Measurements from ENCODE around the gene SMAP1.

SMAP1 gene

GRCh38 chr6:70834520-70834919, 166.8 kb downstream of the SMAP1 start:
- DNase-seq (ENCODE audit: low spot score in 2 of 2), result no peak
- Mint-ChIP-seq H3K36me3 (peaks cover 10% of the 10 kb centered on the region), H3K27ac (no peak overlapping the region)

DNA sequence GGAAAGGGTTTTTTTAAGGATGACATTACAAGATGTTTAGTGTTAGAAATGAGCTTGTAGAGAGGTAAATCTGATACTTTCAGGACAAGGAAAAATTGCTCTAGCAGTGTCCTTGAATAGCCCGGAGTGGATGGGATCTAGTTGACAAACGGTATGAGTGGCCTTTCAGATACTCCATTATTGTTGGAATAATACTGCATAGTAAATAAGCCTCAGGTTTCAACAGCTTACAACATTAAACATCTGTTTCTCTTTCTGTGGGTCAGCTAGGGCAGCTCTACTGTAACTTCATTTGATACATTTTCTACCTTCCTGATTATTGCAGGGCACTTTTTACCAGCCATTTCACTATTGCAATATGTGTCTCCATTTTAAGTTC, 171.2 kb downstream of the SMAP1 start:
- Mint-ChIP-seq H3K9me3 (no peaks in the 10 kb centered on the region), H3K4me1 (peaks cover 14% of the 10 kb centered on the region), H3K36me3 (peaks cover 10% of the 10 kb centered on the region), H3K4me3 (no peak overlapping the region), H3K27ac (peak overlapping the region; percentile 18)
- no peak for DNase-seq (ENCODE audit: low spot score in 2 of 2)
- no peak for ATAC-seq

More at GRCh38 chr6:70834520-70834919, 166.8 kb downstream of the SMAP1 start:
- H3K4me3 Mint-ChIP-seq, result no peak overlapping the region
- no peak for ATAC-seq
- peaks cover 2% of the 10 kb centered on the region for H3K9me3 Mint-ChIP-seq
- peaks cover 8% of the 10 kb centered on the region for H3K4me1 Mint-ChIP-seq

GRCh38 chr6:70839286-70840266, 171.9 kb downstream of the SMAP1 start:
- Mint-ChIP-seq H3K27ac (peak overlapping the region; percentile 18), H3K4me3 (no peak overlapping the region), H3K9me3 (no peaks in the 10 kb centered on the region), H3K4me1 (peaks cover 14% of the 10 kb centered on the region), H3K36me3 (peaks cover 10% of the 10 kb centered on the region)
- DNase-seq (ENCODE audit: low spot score in 2 of 2) (no peak), ATAC-seq (peak; percentile 51)

GRCh38 chr6:70841112-70841511, 173.4 kb downstream of the SMAP1 start:
- no peaks in the 10 kb centered on the region for H3K9me3 Mint-ChIP-seq
- H3K27ac Mint-ChIP-seq, result no peak overlapping the region
- no peak overlapping the region for H3K4me3 Mint-ChIP-seq
- DNase-seq (ENCODE audit: low spot score in 2 of 2) (no peak), ATAC-seq (no peak)
- peaks cover 15% of the 10 kb centered on the region for H3K4me1 Mint-ChIP-seq
- peaks cover 15% of the 10 kb centered on the region for H3K36me3 Mint-ChIP-seq

DNA sequence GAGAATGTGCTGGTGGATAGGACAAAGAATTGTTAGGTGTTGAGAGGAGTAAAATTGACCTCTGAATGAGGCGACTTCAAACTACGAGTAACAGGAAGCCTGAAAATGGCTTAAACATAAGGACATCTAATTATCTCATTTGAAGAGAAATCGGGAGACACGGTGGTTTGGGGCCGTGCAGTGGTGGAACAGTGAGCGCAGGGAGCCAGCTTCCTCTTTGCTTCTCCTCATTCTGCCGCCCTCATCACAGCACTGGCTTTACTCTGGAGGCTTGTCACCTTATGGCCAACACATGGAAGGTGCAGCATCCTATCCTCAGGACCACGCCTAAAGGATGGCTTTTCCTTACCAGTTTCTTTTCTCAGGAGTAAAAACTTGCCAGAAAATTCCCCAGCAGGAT, 174.9 kb downstream of the SMAP1 start:
- DNase-seq (ENCODE audit: low spot score in 2 of 2), result no peak
- Mint-ChIP-seq H3K36me3 (peaks cover 13% of the 10 kb centered on the region), H3K4me1 (peaks cover 22% of the 10 kb centered on the region), H3K9me3 (no peaks in the 10 kb centered on the region), H3K4me3 (no peak overlapping the region), H3K27ac (no peak overlapping the region)
- no peak for ATAC-seq

DNA sequence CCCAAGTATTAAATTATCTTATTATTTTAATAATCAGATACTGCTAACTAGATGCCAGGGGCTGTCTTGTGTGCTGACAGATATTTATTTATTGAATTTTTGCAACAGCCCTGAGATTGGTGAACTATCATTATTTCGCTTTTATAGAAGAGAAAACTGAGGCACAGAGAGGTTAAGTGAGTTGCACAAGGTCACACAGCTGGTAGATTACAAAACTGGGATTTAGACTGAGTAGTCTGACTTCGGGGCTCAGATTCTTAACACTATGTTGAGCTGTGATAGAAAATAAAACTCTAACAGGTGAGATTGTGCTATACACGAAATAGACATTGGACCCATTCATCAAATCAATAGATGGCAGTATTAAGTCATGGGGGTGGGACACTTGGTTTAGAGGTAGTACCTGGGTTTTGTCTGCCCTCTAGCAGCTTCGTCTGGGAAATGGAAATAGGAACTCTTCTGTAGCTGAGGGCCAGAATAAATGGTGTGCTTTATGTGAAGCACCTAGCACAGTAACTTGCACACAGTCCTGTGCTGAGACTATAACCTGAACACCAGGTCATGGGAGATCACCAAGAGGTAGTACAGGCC, 175.7 kb downstream of the SMAP1 start:
- Mint-ChIP-seq H3K36me3 (peaks cover 10% of the 10 kb centered on the region), H3K4me1 (peaks cover 22% of the 10 kb centered on the region), H3K4me3 (no peak overlapping the region), H3K27ac (no peak overlapping the region), H3K9me3 (no peaks in the 10 kb centered on the region)
- ATAC-seq, result no peak
- no peak for DNase-seq (ENCODE audit: low spot score in 2 of 2)

DNA sequence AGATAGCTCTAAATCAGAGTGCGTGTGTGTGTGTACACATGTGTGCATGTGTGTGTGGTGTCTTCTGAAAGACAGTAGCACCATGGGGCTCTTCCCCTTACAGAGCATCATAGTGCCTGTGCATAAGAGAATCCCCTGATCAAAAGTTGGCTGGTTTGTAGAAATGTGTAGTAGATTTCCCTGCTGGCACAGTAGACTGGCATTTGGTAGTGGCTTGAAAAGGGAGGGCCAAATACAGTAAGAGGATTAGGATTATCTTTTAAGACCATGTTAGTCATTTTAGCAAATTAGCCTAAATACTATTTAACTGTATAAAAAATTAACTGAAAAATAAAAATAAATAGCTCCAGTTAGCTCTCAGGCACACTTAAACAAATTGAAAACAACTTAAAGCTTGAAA, 176.6 kb downstream of the SMAP1 start:
- no peaks in the 10 kb centered on the region for H3K9me3 Mint-ChIP-seq
- H3K36me3 Mint-ChIP-seq, result peaks cover 10% of the 10 kb centered on the region
- DNase-seq (ENCODE audit: low spot score in 2 of 2) (no peak), ATAC-seq (no peak)
- peaks cover 17% of the 10 kb centered on the region for H3K4me1 Mint-ChIP-seq
- no peak overlapping the region for H3K27ac Mint-ChIP-seq
- no peak overlapping the region for H3K4me3 Mint-ChIP-seq

GRCh38 chr6:70846207-70846835, 178.6 kb downstream of the SMAP1 start:
- ATAC-seq, result no peak
- no peaks in the 10 kb centered on the region for H3K9me3 Mint-ChIP-seq

DNA sequence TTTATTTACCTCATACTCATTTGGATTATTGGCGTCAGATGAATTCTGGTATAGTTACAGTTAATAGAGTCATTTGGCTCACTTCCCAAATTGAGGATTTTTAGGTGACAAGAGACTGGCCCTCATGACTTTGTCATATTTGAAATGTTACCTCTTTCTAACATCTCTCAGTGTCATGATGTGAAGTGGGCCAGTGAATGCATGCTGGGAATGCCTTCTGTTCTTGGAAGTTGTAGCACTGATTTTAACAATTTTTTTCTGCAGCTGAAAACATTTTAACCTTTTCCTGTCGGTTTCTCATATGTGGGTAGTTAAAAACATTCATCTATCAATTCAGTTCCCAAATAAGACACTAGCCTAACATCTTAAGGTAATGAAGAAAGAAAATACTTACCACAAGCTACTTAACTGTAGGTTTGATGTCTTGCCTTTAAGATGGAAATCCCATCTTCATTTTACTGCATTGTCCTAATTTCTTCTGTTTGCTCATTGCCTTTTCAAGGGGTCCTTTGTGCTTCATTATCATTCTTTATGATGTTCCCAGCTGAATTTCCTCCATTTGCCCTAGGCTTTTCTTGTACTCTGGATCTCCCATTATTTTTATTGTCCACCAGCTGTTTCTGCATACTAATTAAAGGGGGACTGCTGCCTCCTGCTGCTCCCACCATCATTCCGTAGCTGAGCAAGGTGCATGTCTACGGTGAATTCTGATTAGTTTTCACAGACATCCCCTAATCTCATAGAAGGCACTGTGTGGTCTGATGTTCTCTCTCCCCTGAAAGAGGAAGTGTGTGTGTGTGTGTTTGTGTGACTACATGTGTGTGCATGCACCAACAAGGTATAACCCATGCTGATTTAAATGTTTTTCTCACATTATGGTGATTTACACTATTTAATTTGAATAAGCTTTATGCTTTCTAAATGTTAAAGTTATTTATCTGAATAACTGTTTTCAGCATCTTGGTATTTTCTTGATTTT, 179.7 kb downstream of the SMAP1 start:
- H3K4me1 Mint-ChIP-seq, result peaks cover 17% of the 10 kb centered on the region
- H3K9me3 Mint-ChIP-seq, result no peaks in the 10 kb centered on the region
- DNase-seq (ENCODE audit: low spot score in 2 of 2) (no peak), ATAC-seq (no peak)
- H3K4me3 Mint-ChIP-seq, result no peak overlapping the region
- peaks cover 12% of the 10 kb centered on the region for H3K36me3 Mint-ChIP-seq
- no peak overlapping the region for H3K27ac Mint-ChIP-seq

More at GRCh38 chr6:70846207-70846835, 178.6 kb downstream of the SMAP1 start:
- Mint-ChIP-seq H3K36me3 (peaks cover 10% of the 10 kb centered on the region), H3K4me3 (no peak overlapping the region), H3K27ac (no peak overlapping the region), H3K4me1 (peaks cover 17% of the 10 kb centered on the region)
- DNase-seq (ENCODE audit: low spot score in 2 of 2), result no peak

GRCh38 chr6:70849348-70850069, 181.8 kb downstream of the SMAP1 start:
- Mint-ChIP-seq H3K4me3 (no peak overlapping the region), H3K27ac (no peak overlapping the region), H3K9me3 (no peaks in the 10 kb centered on the region), H3K4me1 (peaks cover 11% of the 10 kb centered on the region), H3K36me3 (peaks cover 23% of the 10 kb centered on the region)
- DNase-seq (ENCODE audit: low spot score in 2 of 2) (no peak), ATAC-seq (no peak)

DNA sequence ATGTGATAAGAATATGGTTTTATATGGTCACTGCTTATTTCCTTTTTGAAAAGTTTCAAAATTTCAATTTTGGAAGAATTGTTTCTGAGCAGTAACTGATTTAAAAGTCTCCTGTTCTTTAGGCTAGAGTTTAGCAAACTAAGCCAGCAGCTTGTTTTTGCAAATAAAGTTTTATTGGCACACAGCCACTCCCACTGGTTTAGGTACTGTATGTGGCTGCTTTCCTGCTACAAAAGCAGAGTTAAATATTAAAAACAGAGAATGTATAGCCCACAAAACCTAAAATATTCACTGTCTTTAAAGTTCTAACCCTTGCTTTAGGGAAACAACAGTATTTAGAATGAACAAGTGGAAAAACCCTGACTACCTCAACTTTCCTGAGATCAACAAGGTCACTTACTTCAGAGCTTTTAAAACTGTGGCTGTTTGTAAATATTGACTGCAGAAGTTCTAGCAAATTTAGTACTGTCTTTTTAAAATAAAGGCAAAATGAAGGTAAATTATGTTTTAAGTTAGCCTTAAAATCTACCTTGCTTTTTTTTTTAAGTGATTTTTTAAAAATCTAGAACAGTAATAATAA, 185.1 kb downstream of the SMAP1 start:
- Mint-ChIP-seq H3K27ac (no peak overlapping the region), H3K36me3 (peaks cover 19% of the 10 kb centered on the region), H3K4me3 (no peak overlapping the region), H3K9me3 (no peaks in the 10 kb centered on the region), H3K4me1 (peaks cover under 1% of the 10 kb centered on the region)
- no peak for DNase-seq (ENCODE audit: low spot score in 2 of 2)
- ATAC-seq, result no peak

- H3K27ac Mint-ChIP-seq, result no peak overlapping the region
- H3K4me1 Mint-ChIP-seq, result no peaks in the 10 kb centered on the region
- H3K9me3 Mint-ChIP-seq, result no peaks in the 10 kb centered on the region
- DNase-seq (ENCODE audit: low spot score in 2 of 2) (no peak), ATAC-seq (no peak)
- H3K4me3 Mint-ChIP-seq, result no peak overlapping the region
- peaks cover 55% of the 10 kb centered on the region for H3K36me3 Mint-ChIP-seq
Measured at GRCh38 chr6:70857387-70858077, 189.8 kb downstream of the SMAP1 start.

DNA sequence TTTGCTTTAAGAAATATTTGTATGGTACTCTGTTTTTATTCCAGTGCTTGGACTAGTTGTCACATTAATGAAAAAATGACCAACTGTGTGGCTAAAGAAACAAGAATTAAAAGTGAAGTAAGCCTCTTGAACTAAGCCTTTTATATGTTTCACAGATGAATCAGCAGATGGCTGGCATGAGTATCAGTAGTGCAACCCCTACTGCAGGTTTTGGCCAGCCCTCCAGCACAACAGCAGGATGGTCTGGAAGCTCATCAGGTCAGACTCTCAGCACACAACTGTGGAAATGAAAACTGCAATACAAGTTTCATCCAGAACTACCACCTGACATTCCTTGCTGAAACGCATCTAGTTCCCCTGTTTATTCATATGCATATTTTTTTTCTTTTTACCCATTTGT, 192.4 kb downstream of the SMAP1 start:
- Mint-ChIP-seq H3K9me3 (no peaks in the 10 kb centered on the region), H3K36me3 (peaks cover 41% of the 10 kb centered on the region), H3K4me1 (peaks cover 5% of the 10 kb centered on the region), H3K4me3 (no peak overlapping the region), H3K27ac (no peak overlapping the region)
- no peak for DNase-seq (ENCODE audit: low spot score in 2 of 2)
- no peak for ATAC-seq
